ENCODE measurements around the gene TSPAN11. TPM values are rescaled to one million over a fixed set of nuclear protein-coding genes. Genes with fewer than 3 reads are reported as not detected.

Gene TSPAN11
- total RNA-seq, 1 donor from 2014 or later: 19.7 TPM

DNA sequence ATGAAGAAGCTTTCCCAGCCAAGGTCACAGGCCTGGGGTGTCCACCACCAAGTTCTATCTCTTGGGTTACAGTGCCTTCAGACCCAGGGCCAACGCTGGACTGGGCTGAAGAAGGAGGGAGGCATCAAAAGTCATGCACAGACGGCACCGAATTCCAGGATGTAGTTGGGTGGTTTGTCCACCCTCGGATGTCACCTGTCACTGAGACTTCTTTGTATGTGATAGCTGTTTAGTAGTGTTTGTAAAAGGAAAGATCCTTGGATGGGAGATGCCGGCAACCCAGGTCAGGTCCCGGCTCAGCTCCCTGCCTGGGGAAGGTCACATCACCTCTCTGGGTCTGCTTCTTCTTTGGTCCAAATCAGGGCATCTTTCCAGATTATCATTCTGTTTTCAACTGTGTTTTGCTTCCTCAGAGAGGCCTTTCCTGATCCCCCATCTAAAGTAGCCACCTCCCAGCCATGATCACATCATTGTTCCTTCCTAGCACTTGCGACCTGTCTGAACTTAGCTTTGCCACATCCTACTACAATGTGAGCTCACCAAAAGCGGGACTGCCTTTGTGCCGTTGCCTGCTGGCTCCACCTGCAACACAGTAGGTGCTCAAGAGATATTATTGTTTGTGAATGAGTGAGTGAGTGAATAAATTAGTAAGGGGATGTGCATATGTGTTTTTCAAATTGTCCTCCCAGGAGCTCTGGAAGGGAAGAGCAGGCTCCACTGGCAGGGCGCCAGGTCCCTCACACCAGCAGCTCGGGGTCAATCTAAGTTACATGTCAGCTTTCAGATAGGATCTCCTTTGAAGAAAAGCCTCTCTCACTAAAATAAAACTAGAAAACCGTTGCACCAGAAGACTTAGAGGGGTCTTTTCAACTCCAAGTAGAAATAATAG is 2.1 kb downstream of the TSPAN11 start:
- H3K9me3 Mint-ChIP-seq: no peaks in the 10 kb centered on the region
- peak overlapping the region; percentile 68 for H3K27ac Mint-ChIP-seq
- H3K4me1 Mint-ChIP-seq: peaks cover 48% of the 10 kb centered on the region
- no peaks in the 10 kb centered on the region for H3K36me3 Mint-ChIP-seq
- no peak for DNase-seq (ENCODE audit: low spot score in 2 of 2, unreplicated experiment in 2 of 2)
- H3K4me3 Mint-ChIP-seq: peak overlapping the region; percentile 23
- TF ChIP-seq, protein P1, sequence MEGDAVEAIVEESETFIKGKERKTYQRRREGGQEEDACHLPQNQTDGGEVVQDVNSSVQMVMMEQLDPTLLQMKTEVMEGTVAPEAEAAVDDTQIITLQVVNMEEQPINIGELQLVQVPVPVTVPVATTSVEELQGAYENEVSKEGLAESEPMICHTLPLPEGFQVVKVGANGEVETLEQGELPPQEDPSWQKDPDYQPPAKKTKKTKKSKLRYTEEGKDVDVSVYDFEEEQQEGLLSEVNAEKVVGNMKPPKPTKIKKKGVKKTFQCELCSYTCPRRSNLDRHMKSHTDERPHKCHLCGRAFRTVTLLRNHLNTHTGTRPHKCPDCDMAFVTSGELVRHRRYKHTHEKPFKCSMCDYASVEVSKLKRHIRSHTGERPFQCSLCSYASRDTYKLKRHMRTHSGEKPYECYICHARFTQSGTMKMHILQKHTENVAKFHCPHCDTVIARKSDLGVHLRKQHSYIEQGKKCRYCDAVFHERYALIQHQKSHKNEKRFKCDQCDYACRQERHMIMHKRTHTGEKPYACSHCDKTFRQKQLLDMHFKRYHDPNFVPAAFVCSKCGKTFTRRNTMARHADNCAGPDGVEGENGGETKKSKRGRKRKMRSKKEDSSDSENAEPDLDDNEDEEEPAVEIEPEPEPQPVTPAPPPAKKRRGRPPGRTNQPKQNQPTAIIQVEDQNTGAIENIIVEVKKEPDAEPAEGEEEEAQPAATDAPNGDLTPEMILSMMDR (IDR thresholded peaks at IDR 0.05; ENCODE audit: unreplicated experiment): no peak
- peaks cover 11% of the 10 kb centered on the region for H3K27me3 Mint-ChIP-seq (ENCODE audit: low read depth)

DNA sequence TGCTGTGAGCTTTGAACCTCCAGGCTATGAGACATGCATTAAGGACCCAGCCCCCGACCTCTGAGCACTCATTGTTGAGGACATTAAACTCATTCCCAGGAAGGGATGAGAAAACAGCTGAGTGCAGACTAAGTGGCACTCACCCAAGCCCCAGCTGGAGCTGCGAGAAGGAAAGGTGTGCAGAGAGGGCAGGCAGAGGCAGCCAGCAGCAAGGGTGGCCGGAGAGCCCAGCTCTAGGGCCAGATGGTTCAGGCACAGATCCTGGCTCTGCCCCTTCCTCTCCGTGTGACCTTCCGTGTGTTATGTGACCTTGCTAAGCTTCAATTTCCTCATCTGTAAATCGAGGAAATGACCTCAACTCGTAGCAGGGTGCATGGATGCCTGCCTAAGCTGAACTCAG is 3.7 kb downstream of the TSPAN11 start:
- DNase-seq (ENCODE audit: low spot score in 2 of 2, unreplicated experiment in 2 of 2): no peak
- peaks cover 8% of the 10 kb centered on the region for H3K27me3 Mint-ChIP-seq (ENCODE audit: low read depth)
- H3K9me3 Mint-ChIP-seq: no peaks in the 10 kb centered on the region
- no peak overlapping the region for H3K27ac Mint-ChIP-seq
- TF ChIP-seq, protein P1 (IDR thresholded peaks at IDR 0.05; ENCODE audit: unreplicated experiment): no peak
- peaks cover 48% of the 10 kb centered on the region for H3K4me1 Mint-ChIP-seq
- H3K4me3 Mint-ChIP-seq: no peak overlapping the region
- H3K36me3 Mint-ChIP-seq: no peaks in the 10 kb centered on the region

DNA sequence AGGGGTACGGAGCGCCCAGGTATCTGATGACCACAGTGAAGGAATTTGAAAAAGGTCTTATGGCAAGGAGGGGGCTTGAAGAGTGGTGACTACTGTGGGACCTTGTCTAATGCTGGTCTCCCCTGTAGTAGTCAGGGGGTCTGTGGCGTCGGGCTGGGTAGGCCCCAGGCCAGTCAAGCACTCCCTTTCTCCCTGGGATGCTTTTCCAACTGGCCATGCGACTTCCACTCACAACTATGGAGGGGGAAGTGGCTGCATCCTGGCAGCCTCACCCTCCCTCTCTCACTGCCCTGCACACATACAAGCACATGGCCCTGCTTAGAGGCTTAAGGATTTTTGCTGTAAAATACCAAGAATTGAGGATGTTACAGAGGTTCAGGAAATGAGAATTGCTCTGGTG is 4.1 kb downstream of the TSPAN11 start:
- TF ChIP-seq, protein P1 (IDR thresholded peaks at IDR 0.05; ENCODE audit: unreplicated experiment): no peak
- Mint-ChIP-seq H3K4me1 (peaks cover 48% of the 10 kb centered on the region), H3K36me3 (no peaks in the 10 kb centered on the region), H3K27me3 (ENCODE audit: low read depth) (peaks cover 4% of the 10 kb centered on the region), H3K4me3 (no peak overlapping the region), H3K27ac (no peak overlapping the region), H3K9me3 (no peaks in the 10 kb centered on the region)
- no peak for DNase-seq (ENCODE audit: low spot score in 2 of 2, unreplicated experiment in 2 of 2)

DNA sequence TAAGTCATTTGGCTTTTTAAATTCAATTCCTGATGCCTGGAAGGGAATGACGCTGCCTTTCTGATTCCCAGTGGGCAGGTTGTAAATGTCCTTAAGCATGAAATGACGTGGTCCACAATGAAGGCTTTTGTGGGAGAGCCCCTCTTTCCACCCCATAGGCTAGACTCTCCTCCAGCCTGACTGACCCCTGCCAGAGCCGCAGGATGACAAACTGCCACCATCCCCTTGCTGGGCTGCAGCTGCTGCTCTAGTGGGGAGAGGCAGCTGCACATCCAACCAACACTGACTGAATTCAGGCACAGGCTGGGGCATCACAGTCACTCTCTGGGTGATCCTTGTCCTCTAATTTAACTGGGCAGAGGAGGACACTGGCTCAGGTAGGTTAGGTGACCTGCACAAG is 6.3 kb downstream of the TSPAN11 start:
- DNase-seq (ENCODE audit: low spot score in 2 of 2, unreplicated experiment in 2 of 2): no peak
- H3K9me3 Mint-ChIP-seq: no peaks in the 10 kb centered on the region
- H3K4me3 Mint-ChIP-seq: no peak overlapping the region
- no peaks in the 10 kb centered on the region for H3K36me3 Mint-ChIP-seq
- TF ChIP-seq, protein P1 (IDR thresholded peaks at IDR 0.05; ENCODE audit: unreplicated experiment): no peak
- peaks cover 35% of the 10 kb centered on the region for H3K4me1 Mint-ChIP-seq
- H3K27me3 Mint-ChIP-seq (ENCODE audit: low read depth): peaks cover 6% of the 10 kb centered on the region
- no peak overlapping the region for H3K27ac Mint-ChIP-seq

DNA sequence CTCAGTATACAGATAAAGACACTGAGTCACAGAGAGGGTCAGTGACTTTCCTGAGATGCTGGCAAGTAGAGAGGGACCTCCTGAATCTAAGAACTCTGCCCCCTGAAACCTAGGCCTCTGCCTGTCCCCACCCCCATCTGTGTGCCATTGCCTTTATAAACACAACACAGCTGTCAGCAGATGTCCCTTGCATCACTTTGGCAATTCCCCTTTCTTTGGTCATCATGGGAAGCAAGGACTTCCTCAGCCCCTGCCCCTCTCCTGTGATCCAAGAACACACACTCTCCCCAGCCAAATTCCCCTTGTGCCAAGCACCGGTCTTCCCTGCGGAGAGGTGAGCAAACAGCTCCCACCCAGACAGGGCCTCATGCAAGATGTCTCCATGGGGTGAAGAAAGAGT is 8.3 kb downstream of the TSPAN11 start:
- H3K36me3 Mint-ChIP-seq: no peaks in the 10 kb centered on the region
- DNase-seq (ENCODE audit: low spot score in 2 of 2, unreplicated experiment in 2 of 2): no peak
- no peak overlapping the region for H3K4me3 Mint-ChIP-seq
- H3K27me3 Mint-ChIP-seq (ENCODE audit: low read depth): peaks cover 7% of the 10 kb centered on the region
- peaks cover 16% of the 10 kb centered on the region for H3K4me1 Mint-ChIP-seq
- H3K27ac Mint-ChIP-seq: no peak overlapping the region
- H3K9me3 Mint-ChIP-seq: no peaks in the 10 kb centered on the region
- TF ChIP-seq, protein P1 (IDR thresholded peaks at IDR 0.05; ENCODE audit: unreplicated experiment): no peak
